ENCODE data around the gene ISG15. TPM values are rescaled to one million over a fixed set of nuclear protein-coding genes. Genes with fewer than 3 reads are reported as not detected.
"Not testable (repeated sequence)": the region's sequence is repeated elsewhere in the genome, so short reads cannot be mapped to it uniquely, and the experiment has no call there.

Gene ISG15
- total RNA-seq, 4 donors from 2014 or later = 36.0 to 70.6 (median 40.8) TPM; not detected in 1

DNA sequence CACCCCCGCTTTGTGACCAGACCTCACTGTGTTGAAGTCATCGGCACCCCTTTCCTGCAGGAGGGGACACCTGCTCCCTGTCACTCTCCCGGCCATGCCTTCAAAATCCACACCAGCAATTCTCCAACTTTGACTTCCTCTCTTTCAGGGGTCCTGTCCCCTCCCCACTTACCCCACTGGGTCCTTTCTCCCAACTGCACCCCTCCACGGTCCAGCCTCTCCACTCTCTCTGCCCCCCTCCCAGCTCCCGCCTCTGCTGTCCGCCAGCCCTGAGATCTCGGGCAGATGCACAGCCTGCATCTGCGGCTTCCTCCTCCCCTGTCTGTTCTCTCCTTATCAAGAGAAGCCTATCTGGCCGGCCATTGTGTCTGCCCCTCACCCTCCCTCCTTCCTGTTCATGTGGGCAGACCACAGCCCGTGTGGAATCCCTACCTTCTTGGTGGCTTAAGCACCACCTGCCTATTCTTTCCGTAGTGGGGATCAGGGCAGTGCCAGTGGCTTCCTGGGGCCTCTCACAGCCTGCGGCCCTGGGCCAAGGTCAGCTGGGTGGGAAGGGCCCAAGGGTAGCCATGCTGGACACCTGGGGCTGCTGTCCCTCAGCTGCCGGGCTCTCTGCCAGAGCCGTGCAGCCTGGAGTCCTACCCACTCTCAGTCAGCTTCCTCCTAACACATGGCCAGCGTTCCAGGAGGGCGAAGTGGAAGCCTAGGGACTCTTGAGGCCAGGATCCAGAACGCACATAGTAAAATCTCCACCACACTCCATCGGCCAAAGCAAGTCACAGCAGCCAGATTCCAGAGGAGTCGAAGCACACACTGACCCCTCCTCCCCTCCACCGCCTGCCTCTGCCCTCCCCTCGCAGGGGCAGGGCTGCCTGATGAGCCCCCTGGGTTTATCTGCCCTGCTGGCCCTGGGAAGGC, 8.3 kb upstream of the ISG15 start:
- TF ChIP-seq, protein P1, sequence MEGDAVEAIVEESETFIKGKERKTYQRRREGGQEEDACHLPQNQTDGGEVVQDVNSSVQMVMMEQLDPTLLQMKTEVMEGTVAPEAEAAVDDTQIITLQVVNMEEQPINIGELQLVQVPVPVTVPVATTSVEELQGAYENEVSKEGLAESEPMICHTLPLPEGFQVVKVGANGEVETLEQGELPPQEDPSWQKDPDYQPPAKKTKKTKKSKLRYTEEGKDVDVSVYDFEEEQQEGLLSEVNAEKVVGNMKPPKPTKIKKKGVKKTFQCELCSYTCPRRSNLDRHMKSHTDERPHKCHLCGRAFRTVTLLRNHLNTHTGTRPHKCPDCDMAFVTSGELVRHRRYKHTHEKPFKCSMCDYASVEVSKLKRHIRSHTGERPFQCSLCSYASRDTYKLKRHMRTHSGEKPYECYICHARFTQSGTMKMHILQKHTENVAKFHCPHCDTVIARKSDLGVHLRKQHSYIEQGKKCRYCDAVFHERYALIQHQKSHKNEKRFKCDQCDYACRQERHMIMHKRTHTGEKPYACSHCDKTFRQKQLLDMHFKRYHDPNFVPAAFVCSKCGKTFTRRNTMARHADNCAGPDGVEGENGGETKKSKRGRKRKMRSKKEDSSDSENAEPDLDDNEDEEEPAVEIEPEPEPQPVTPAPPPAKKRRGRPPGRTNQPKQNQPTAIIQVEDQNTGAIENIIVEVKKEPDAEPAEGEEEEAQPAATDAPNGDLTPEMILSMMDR (IDR thresholded peaks at IDR 0.05) = no peak
- TF ChIP-seq POLR2AphosphoS5 (IDR thresholded peaks at IDR 0.05) (no peak), POLR2A (IDR thresholded peaks at IDR 0.05) (no peak), EP300 (IDR thresholded peaks at IDR 0.05; ENCODE audit: low read depth) (no peak)
- intact Hi-C loops (cut with DNase I; ENCODE audit: low total_unique reads) (no loop called here), in situ Hi-C loops (cut with MboI; ENCODE audit: low pct_ligation_motif_present in 1 of 4, low pct_unique_long_range_greater_than_20kb in 1 of 4, low sequenced_read_pairs in 3 of 4) (no loop called here)
- Histone ChIP-seq H3K36me3 (no peaks in the 10 kb centered on the region), H3K4me3 (peak overlapping the region in 1 of 4 donors; percentile 5), H3K27me3 (peaks cover 26% of the 10 kb centered on the region), H3K27ac (peak overlapping the region in 3 of 4 donors; percentile 57 to 68 (median 62)), H3K9me3 (no peaks in the 10 kb centered on the region), H3K4me1 (peaks cover 19 to 44% (median 39%) of the 10 kb centered on the region in 4 donors)
- peak; percentile 36 for DNase-seq
- WGBS, 2 donors (ENCODE audit: low coverage in 1 of 2) = 27 to 30% methylated on average over 4 to 14 of the region's 21 CpGs

DNA sequence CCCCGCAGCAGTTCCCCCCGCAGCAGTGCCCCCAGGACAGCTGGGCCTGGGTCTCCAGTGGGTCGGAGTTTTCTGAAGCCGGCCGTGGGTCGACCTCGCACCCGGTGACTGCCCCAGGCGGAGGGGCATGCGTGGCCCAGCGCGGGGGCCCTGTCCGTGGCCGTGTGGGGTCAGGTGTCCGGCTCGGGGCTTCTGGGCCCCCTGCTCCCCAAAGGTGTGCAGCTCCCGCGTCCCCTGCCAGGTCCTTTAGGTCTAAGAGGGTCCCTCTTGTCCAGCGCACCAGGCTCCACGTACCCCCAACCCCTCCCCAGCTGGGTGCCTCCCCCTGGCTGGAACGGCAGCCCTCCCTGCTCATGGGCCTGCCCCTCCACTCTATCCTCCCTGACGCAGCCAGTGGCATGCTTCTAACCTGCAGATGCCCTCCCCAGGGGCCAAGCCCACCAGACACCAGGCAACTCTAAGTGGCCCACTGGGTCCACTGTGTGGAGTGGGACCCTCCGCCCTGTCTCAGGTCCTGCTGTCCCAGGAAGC, 7.5 kb upstream of the ISG15 start:
- H3K9me3 ChIP-seq = no peaks in the 10 kb centered on the region
- peak overlapping the region in 3 of 4 donors; percentile 57 to 68 (median 62) for H3K27ac ChIP-seq
- TF ChIP-seq EP300 (IDR thresholded peaks at IDR 0.05; ENCODE audit: low read depth) = no peak
- TF ChIP-seq POLR2A (IDR thresholded peaks at IDR 0.05) = no peak
- TF ChIP-seq, protein P1 (IDR thresholded peaks at IDR 0.05) = no peak
- TF ChIP-seq POLR2AphosphoS5 (IDR thresholded peaks at IDR 0.05) = no peak
- H3K36me3 ChIP-seq = no peaks in the 10 kb centered on the region
- intact Hi-C loops (cut with DNase I; ENCODE audit: low total_unique reads) = no loop called here
- peaks cover 18 to 36% (median 31%) of the 10 kb centered on the region in 4 donors for H3K4me1 ChIP-seq
- in situ Hi-C loops (cut with MboI; ENCODE audit: low pct_ligation_motif_present in 1 of 4, low pct_unique_long_range_greater_than_20kb in 1 of 4, low sequenced_read_pairs in 3 of 4) = no loop called here
- H3K4me3 ChIP-seq = peak overlapping the region in 1 of 4 donors; percentile 5
- WGBS, 2 donors (ENCODE audit: low coverage in 1 of 2) = 55% methylated on average over 22 of the region's 23 CpGs; no CpG with 5 or more reads in 1 of the 2 donors
- DNase-seq = no peak
- H3K27me3 ChIP-seq = peaks cover 19% of the 10 kb centered on the region

DNA sequence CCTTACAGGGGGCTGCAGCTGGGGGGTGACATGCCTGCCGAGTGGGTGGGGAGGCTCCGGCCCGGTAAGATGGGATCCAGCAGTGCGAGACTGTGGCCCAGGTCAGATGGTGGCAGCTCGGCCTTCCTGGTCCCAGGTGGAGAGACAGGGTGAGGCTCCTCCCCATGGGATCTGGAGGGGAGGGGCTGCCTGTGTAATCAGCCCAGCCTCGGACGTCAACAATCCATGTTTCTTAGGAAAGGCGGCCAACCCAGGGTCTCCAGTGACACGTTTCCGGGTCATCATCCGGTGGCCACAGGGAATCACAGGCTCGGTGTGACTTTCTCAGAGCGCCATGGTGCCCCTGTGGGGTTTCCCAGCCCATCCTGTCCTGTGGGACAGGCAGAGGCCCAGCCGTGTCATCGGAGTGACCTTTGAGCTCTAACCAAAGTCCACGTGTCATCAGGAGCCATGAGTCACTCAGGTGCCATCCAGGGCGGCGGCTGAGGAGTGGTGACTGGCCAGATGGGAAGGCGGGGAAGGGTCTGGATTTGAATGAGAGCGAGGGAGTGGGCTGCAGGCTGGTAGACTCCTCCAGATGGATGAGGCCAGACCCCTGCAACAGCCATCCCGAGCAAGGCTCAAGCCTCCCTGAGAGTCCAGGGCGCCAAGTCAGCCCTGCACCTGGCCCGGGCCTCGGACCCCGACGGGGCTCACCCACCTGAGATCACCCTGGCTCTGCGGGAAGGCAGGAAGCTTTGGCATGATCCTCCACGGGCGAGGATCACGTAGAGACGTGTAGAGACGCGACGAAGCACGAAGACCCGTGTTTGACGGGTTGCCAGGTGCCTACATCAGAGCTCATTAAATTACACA, 6.8 kb upstream of the ISG15 start:
- peak; percentile 85 for DNase-seq
- Histone ChIP-seq H3K27me3 (peaks cover 12% of the 10 kb centered on the region), H3K4me3 (peak overlapping the region in 1 of 4 donors; percentile 5), H3K36me3 (no peaks in the 10 kb centered on the region), H3K4me1 (peaks cover 12 to 29% (median 24%) of the 10 kb centered on the region in 4 donors), H3K9me3 (no peaks in the 10 kb centered on the region), H3K27ac (peak overlapping the region in 3 of 4 donors; percentile 57 to 68 (median 62))
- in situ Hi-C loops (cut with MboI; ENCODE audit: low pct_ligation_motif_present in 1 of 4, low pct_unique_long_range_greater_than_20kb in 1 of 4, low sequenced_read_pairs in 3 of 4) (no loop called here), intact Hi-C loops (cut with DNase I; ENCODE audit: low total_unique reads) (no loop called here)
- WGBS, 2 donors (ENCODE audit: low coverage in 1 of 2) = 70% methylated on average over 35 of the region's 37 CpGs; no CpG with 5 or more reads in 1 of the 2 donors
- TF ChIP-seq, protein P1 (IDR thresholded peaks at IDR 0.05) = no peak
- TF ChIP-seq POLR2AphosphoS5 (IDR thresholded peaks at IDR 0.05) (peak in 2 of 3 donors; percentile 75 to 85), POLR2A (IDR thresholded peaks at IDR 0.05) (peak; percentile 46), EP300 (IDR thresholded peaks at IDR 0.05; ENCODE audit: low read depth) (peak; percentile 26)

DNA sequence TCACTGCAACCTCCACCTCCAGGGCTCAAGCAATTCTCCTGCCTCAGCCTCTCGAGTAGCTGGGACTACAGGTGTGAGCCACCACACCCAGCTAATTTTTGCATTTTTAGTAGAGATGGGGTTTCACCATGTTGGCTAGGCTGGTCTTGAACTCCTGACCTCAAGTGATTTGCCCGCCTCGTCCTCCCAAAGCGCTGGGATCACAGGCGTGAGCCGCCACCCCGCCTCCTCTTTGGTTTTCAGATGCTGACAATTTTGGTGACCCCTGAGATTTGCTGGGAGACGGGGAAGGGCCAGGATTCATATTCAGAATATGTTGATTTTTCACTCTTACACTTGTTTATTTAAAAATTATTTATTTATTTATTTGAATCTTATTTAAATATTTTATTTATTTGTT, 3.2 kb upstream of the ISG15 start:
- H3K27me3 ChIP-seq; H3K36me3 ChIP-seq; H3K4me3 ChIP-seq; in situ Hi-C loops (cut with MboI; ENCODE audit: low pct_ligation_motif_present in 1 of 4, low pct_unique_long_range_greater_than_20kb in 1 of 4, low sequenced_read_pairs in 3 of 4); DNase-seq; H3K9me3 ChIP-seq; H3K27ac ChIP-seq: not testable (repeated sequence)
- H3K4me1 ChIP-seq = peaks cover 15 to 41% (median 32%) of the 10 kb centered on the region in 4 donors
- 57 to 82% methylated on average over 1 to 8 of the region's 8 CpGs for WGBS, 2 donors (ENCODE audit: low coverage in 1 of 2)
- intact Hi-C loops (cut with DNase I; ENCODE audit: low total_unique reads) = loop anchor here (10.0 kb wide), 1 partner anchor 365 kb away; the partner anchor contains the start of gene AURKAIP1
